Endodermal cell (in vitro differentiated cells): Measurements from ENCODE around the gene PACRG. TPM values are rescaled to one million over a fixed set of nuclear protein-coding genes. Genes with fewer than 3 reads are reported as not detected.

Source experiments
- DNase-seq: peaks from one replicate; pipeline ENCODE4 v3.0.0-alpha.2; 2017
- H3K27ac ChIP-seq: 2 replicates; pipeline ENCODE4 v1.5.1; 2013; ENCODE audit warnings: mild to moderate bottlenecking, low read depth, low read length, moderate library complexity
- H3K27me3 ChIP-seq: 2 replicates; pipeline ENCODE4 v1.6.1; 2013; ENCODE audit warnings: mild to moderate bottlenecking, low read length, moderate library complexity; ENCODE audit not compliant: insufficient read depth, control insufficient read depth, poor library complexity, severe bottlenecking
- H3K36me3 ChIP-seq: 2 replicates; pipeline ENCODE4 v1.7.0; 2013; ENCODE audit warnings: mild to moderate bottlenecking, low read length, moderate library complexity; ENCODE audit not compliant: control insufficient read depth, insufficient read depth
- H3K4me1 ChIP-seq: one replicate; pipeline ENCODE4 v1.7.0; 2013; ENCODE audit warnings: low read length; ENCODE audit not compliant: control insufficient read depth, insufficient read depth
- H3K4me3 ChIP-seq: 2 replicates; pipeline ENCODE4 v1.5.1; 2013; ENCODE audit warnings: mild to moderate bottlenecking, low read length, moderate library complexity
- H3K9ac ChIP-seq: 2 replicates; pipeline ENCODE4 v1.6.1; 2013; ENCODE audit warnings: mild to moderate bottlenecking, low read length, moderate library complexity; ENCODE audit not compliant: poor library complexity, severe bottlenecking; ENCODE audit errors: extremely low read depth
- H3K9me3 ChIP-seq: 2 replicates; pipeline ENCODE4 v1.6.1; 2013; ENCODE audit warnings: mild to moderate bottlenecking, low read length, moderate library complexity; ENCODE audit not compliant: control insufficient read depth
- H3K27ac Mint-ChIP-seq: 2 replicates; pipeline ENCODE4 v1.8.0; 2020; ENCODE audit warnings: mixed read lengths
- H3K27me3 Mint-ChIP-seq: 2 replicates; pipeline ENCODE4 v1.8.0; 2021; ENCODE audit warnings: mild to moderate bottlenecking, mixed read lengths; ENCODE audit not compliant: insufficient read depth
- H3K36me3 Mint-ChIP-seq: 2 replicates; pipeline ENCODE4 v1.8.0; 2020; ENCODE audit warnings: low read depth, mixed read lengths
- H3K4me1 Mint-ChIP-seq: 2 replicates; pipeline ENCODE4 v1.8.0; 2020; ENCODE audit warnings: mixed read lengths
- H3K4me3 Mint-ChIP-seq: 2 replicates; pipeline ENCODE4 v1.8.0; 2020; ENCODE audit warnings: mild to moderate bottlenecking, moderate library complexity, mixed read lengths
- H3K9me3 Mint-ChIP-seq: 2 replicates; pipeline ENCODE4 v1.8.0; 2020; ENCODE audit warnings: mild to moderate bottlenecking, mixed read lengths
- CTCF ChIP-seq: fragments of 200-600 bp; sonication (generic); conservative IDR thresholded peaks from 2 replicates; pipeline ENCODE4 v1.5.0; 2021; ENCODE audit warnings: antibody characterized with exemption, mild to moderate bottlenecking
- WGBS, 2 experiments: methylation state at CpG; one replicate each; pipeline versions ENCODE4 v1.1.5 to v1.1.7; 2013; ENCODE audit warnings: missing lambda C conversion rate in 2 of 2, mixed read lengths in 1 of 2; ENCODE audit not compliant: insufficient coverage in 1 of 2, insufficient read length in 1 of 2; 5-methylcytosine and 5-hydroxymethylcytosine counted together
- total RNA-seq, 2 donors: library from RNA; stranded (reverse); fragmentation: NEBNext Ultra II Directional in 1 of 2; extraction: Animal tissue kit (Norgen Biotek cat#: 25700) in 1 of 2; gene quantifications; 2 replicates in 1 of 2; 3 replicates in 1 of 2; pipeline ENCODE4 v1.2.1, GENCODE V29; 2021

The PACRG gene
- total RNA-seq, 2 donors from 2014 or later: 0.42 to 0.44 TPM

GRCh38 chr6:162785632-162786242, 58.0 kb downstream of the PACRG start:
- TF ChIP-seq CTCF: no peak
- no peaks in the 10 kb centered on the region for H3K27me3 ChIP-seq
- Mint-ChIP-seq H3K27me3 (no peaks in the 10 kb centered on the region), H3K4me1 (no peaks in the 10 kb centered on the region), H3K9me3 (peaks cover 8% of the 10 kb centered on the region), H3K4me3 (no peak overlapping the region), H3K27ac (no peak overlapping the region), H3K36me3 (no peaks in the 10 kb centered on the region)
- no peaks in the 10 kb centered on the region for H3K36me3 ChIP-seq
- no peaks in the 10 kb centered on the region for H3K4me1 ChIP-seq
- DNase-seq: peak; percentile 47
- no peak overlapping the region for H3K4me3 ChIP-seq
- 93 to 100% methylated on average over 3 to 8 of the region's 8 CpGs for WGBS, 2 experiments
- no peak overlapping the region for H3K27ac ChIP-seq
- H3K9ac ChIP-seq: no peak overlapping the region
- no peaks in the 10 kb centered on the region for H3K9me3 ChIP-seq

GRCh38 chr6:162798546-162799266, 70.9 kb downstream of the PACRG start:
- H3K9ac ChIP-seq: no peak overlapping the region
- no peaks in the 10 kb centered on the region for H3K4me1 ChIP-seq
- TF ChIP-seq CTCF: no peak
- no peaks in the 10 kb centered on the region for H3K36me3 ChIP-seq
- H3K4me3 ChIP-seq: no peak overlapping the region
- Mint-ChIP-seq H3K27ac (no peak overlapping the region), H3K36me3 (no peaks in the 10 kb centered on the region), H3K4me3 (no peak overlapping the region), H3K4me1 (no peaks in the 10 kb centered on the region), H3K27me3 (no peaks in the 10 kb centered on the region), H3K9me3 (no peaks in the 10 kb centered on the region)
- 90 to 92% methylated on average over 2 to 3 of the region's 4 CpGs for WGBS, 2 experiments
- no peaks in the 10 kb centered on the region for H3K9me3 ChIP-seq
- no peaks in the 10 kb centered on the region for H3K27me3 ChIP-seq
- H3K27ac ChIP-seq: no peak overlapping the region
- no peak for DNase-seq

GRCh38 chr6:162814426-162814973, 86.7 kb downstream of the PACRG start:
- H3K4me3 Mint-ChIP-seq: no peak overlapping the region

More at GRCh38 chr6:162814426-162814973, 86.7 kb downstream of the PACRG start:
- H3K27me3 Mint-ChIP-seq: no peaks in the 10 kb centered on the region
- no peaks in the 10 kb centered on the region for H3K9me3 ChIP-seq
- H3K9me3 Mint-ChIP-seq: no peaks in the 10 kb centered on the region
- H3K36me3 Mint-ChIP-seq: no peaks in the 10 kb centered on the region
- no peaks in the 10 kb centered on the region for H3K27me3 ChIP-seq
- no peak for DNase-seq
- no peaks in the 10 kb centered on the region for H3K4me1 ChIP-seq
- H3K4me1 Mint-ChIP-seq: no peaks in the 10 kb centered on the region
- no peak overlapping the region for H3K9ac ChIP-seq
- no peak overlapping the region for H3K27ac Mint-ChIP-seq
- H3K36me3 ChIP-seq: no peaks in the 10 kb centered on the region
- H3K4me3 ChIP-seq: no peak overlapping the region
- no peak for TF ChIP-seq CTCF
- WGBS, 2 experiments: 90 to 96% methylated on average over 5 to 10 of the region's 10 CpGs
- H3K27ac ChIP-seq: no peak overlapping the region
